ENCODE data around the gene SCAMP2.

The SCAMP2 gene

GRCh38 chr15:74798388-74799254 is 74.5 kb downstream of the SCAMP2 start:
- H3K4me3 Mint-ChIP-seq = peak overlapping the region; percentile 49
- H3K27me3 Mint-ChIP-seq = no peaks in the 10 kb centered on the region
- peaks cover 51% of the 10 kb centered on the region for H3K4me1 Mint-ChIP-seq (ENCODE audit: low read depth)
- peaks cover 3% of the 10 kb centered on the region for H3K36me3 Mint-ChIP-seq
- peak overlapping the region; percentile 80 for H3K27ac Mint-ChIP-seq
- H3K9me3 Mint-ChIP-seq (ENCODE audit: low read depth) = no peaks in the 10 kb centered on the region

GRCh38 chr15:74795966-74796625 is 77.1 kb downstream of the SCAMP2 start:
- no peaks in the 10 kb centered on the region for H3K27me3 Mint-ChIP-seq
- H3K9me3 Mint-ChIP-seq (ENCODE audit: low read depth) = no peaks in the 10 kb centered on the region
- peaks cover 3% of the 10 kb centered on the region for H3K36me3 Mint-ChIP-seq
- peaks cover 75% of the 10 kb centered on the region for H3K4me1 Mint-ChIP-seq (ENCODE audit: low read depth)
- peak overlapping the region; percentile 71 for H3K4me3 Mint-ChIP-seq
- H3K27ac Mint-ChIP-seq = peak overlapping the region; percentile 96

GRCh38 chr15:74794970-74795349 is 78.2 kb downstream of the SCAMP2 start:
- peak overlapping the region; percentile 90 for H3K27ac Mint-ChIP-seq
- peaks cover 81% of the 10 kb centered on the region for H3K4me1 Mint-ChIP-seq (ENCODE audit: low read depth)
- H3K27me3 Mint-ChIP-seq = no peaks in the 10 kb centered on the region
- H3K36me3 Mint-ChIP-seq = peaks cover 3% of the 10 kb centered on the region
- no peaks in the 10 kb centered on the region for H3K9me3 Mint-ChIP-seq (ENCODE audit: low read depth)
- H3K4me3 Mint-ChIP-seq = peak overlapping the region; percentile 64

- H3K4me3 Mint-ChIP-seq = peak overlapping the region; percentile 64
- peaks cover 81% of the 10 kb centered on the region for H3K4me1 Mint-ChIP-seq (ENCODE audit: low read depth)
- H3K36me3 Mint-ChIP-seq = peaks cover 3% of the 10 kb centered on the region
- no peaks in the 10 kb centered on the region for H3K27me3 Mint-ChIP-seq
- H3K27ac Mint-ChIP-seq = peak overlapping the region; percentile 90
- H3K9me3 Mint-ChIP-seq (ENCODE audit: low read depth) = no peaks in the 10 kb centered on the region
These were observed 78.8 kb downstream of the SCAMP2 start for GRCh38 chr15:74794248-74794969.

All from activated naive CD8-positive, alpha-beta T cell (primary cell).